Testis (tissue), 3 donors: Measurements from ENCODE around the gene RBBP8NL. TPM values are rescaled to one million over a fixed set of nuclear protein-coding genes. Genes with fewer than 3 reads are reported as not detected.

Experiments used
- DNase-seq: peaks from one replicate; pipeline ENCODE4 v3.0.0-alpha.2; 2019
- H3K27ac ChIP-seq, 2 donors: fragments of 200-600 bp; sonication (generic); one replicate each; pipeline ENCODE4 v1.5.1; 2019
- H3K27me3 ChIP-seq: fragments of 200-600 bp; sonication (generic); one replicate; pipeline ENCODE4 v1.5.1; 2019
- H3K36me3 ChIP-seq: fragments of 200-600 bp; sonication (generic); one replicate; pipeline ENCODE4 v1.5.1; 2017; ENCODE audit warnings: low read depth; ENCODE audit errors: missing control alignments
- H3K4me1 ChIP-seq: fragments of 200-600 bp; sonication (generic); one replicate; pipeline ENCODE4 v1.5.1; 2019
- H3K4me3 ChIP-seq, 2 donors: fragments of 200-600 bp; sonication (generic); one replicate each; pipeline ENCODE4 v1.5.1; 2017 to 2019
- H3K9me3 ChIP-seq: fragments of 200-600 bp; sonication (generic); one replicate; pipeline ENCODE4 v1.5.1; 2017
- CTCF ChIP-seq, 3 experiments: fragments of 450-650 bp in 2 of 3; fragments of 200-600 bp in 1 of 3; sonication (generic) in 1 of 3; IDR thresholded peaks; one replicate each; pipeline ENCODE4 v1.5.1; 2016 to 2019; ENCODE audit warnings: antibody characterized with exemption in 3 of 3, mild to moderate bottlenecking in 2 of 3, moderate library complexity in 1 of 3
- POLR2A ChIP-seq: fragments of 450-650 bp; IDR thresholded peaks from one replicate; pipeline ENCODE4 v1.6.1; 2017; ENCODE audit warnings: antibody characterized with exemption, mild to moderate bottlenecking, moderate library complexity
- WGBS, 2 donors: methylation state at CpG; one replicate each; pipeline ENCODE4 v1.1.5; 2018; 5-methylcytosine and 5-hydroxymethylcytosine counted together
- intact Hi-C: fragments of 100-400 bp; cut with DNase I; formaldehyde crosslinking; loops from one replicate; pipeline ENCODE4 v1.15.1; 2023; ENCODE audit warnings: low total_unique reads
- polyA plus RNA-seq: library from polyadenylated mRNA; stranded (reverse); fragments of 350-450 nt; fragmentation: Illumina TruSeq; extraction: RNeasy Lipid Tissue Mini Kit (QIAGEN cat#74804); gene quantifications from one replicate; pipeline ENCODE4 v1.2.3, GENCODE V29; 2014; ENCODE audit warnings: low read depth, low replicate concordance; ENCODE audit not compliant: insufficient read depth
- total RNA-seq, 2 donors: library from RNA; depleted of rRNA; stranded (reverse); fragments of >200 nt; gene quantifications; one replicate each; pipeline ENCODE4 v1.2.3, GENCODE V29; 2016

Gene RBBP8NL
- total and polyA plus RNA-seq, 3 donors from 2014 or later, result 0.81 to 2.8 (median 1.3) TPM

- no peak for DNase-seq
- Histone ChIP-seq H3K36me3 (no peaks in the 10 kb centered on the region), H3K9me3 (no peaks in the 10 kb centered on the region), H3K27ac (no peak overlapping the region), H3K27me3 (no peaks in the 10 kb centered on the region), H3K4me1 (peaks cover 77% of the 10 kb centered on the region), H3K4me3 (no peak overlapping the region)
- intact Hi-C loops, result no loop called here
- TF ChIP-seq POLR2A (no peak), CTCF (IDR thresholded peaks at IDR 0.05) (no peak)
- WGBS, 2 donors, result 85% methylated on average over 14 to 29 of the region's 29 CpGs
Observed at GRCh38 chr20:62372042-62372993, 55.0 kb downstream of the RBBP8NL start.

- Histone ChIP-seq H3K36me3 (no peaks in the 10 kb centered on the region), H3K4me1 (peaks cover 71% of the 10 kb centered on the region), H3K4me3 (no peak overlapping the region), H3K9me3 (no peaks in the 10 kb centered on the region), H3K27me3 (no peaks in the 10 kb centered on the region), H3K27ac (no peak overlapping the region)
- DNase-seq, result no peak
- TF ChIP-seq POLR2A (no peak), CTCF (IDR thresholded peaks at IDR 0.05) (no peak)
- intact Hi-C loops, result no loop called here
- WGBS, 2 donors, result 92 to 93% methylated on average over 3 to 8 of the region's 8 CpGs
Observed at GRCh38 chr20:62371588-62372041, 55.7 kb downstream of the RBBP8NL start.

GRCh38 chr20:62370807-62371587, 56.3 kb downstream of the RBBP8NL start:
- intact Hi-C loops, result no loop called here
- no peaks in the 10 kb centered on the region for H3K27me3 ChIP-seq
- no peaks in the 10 kb centered on the region for H3K36me3 ChIP-seq
- no peak overlapping the region for H3K27ac ChIP-seq
- no peak for DNase-seq
- 76 to 81% methylated on average over 3 to 18 of the region's 18 CpGs for WGBS, 2 donors
- H3K9me3 ChIP-seq, result no peaks in the 10 kb centered on the region
- TF ChIP-seq CTCF (IDR thresholded peaks at IDR 0.05) (no peak), POLR2A (no peak)
- peaks cover 71% of the 10 kb centered on the region for H3K4me1 ChIP-seq
- H3K4me3 ChIP-seq, result no peak overlapping the region

- intact Hi-C loops, result no loop called here
- H3K9me3 ChIP-seq, result no peaks in the 10 kb centered on the region
- H3K36me3 ChIP-seq, result no peaks in the 10 kb centered on the region
- TF ChIP-seq CTCF (IDR thresholded peaks at IDR 0.05), result no peak
- TF ChIP-seq POLR2A, result no peak
- 30 to 47% methylated on average over 2 to 19 of the region's 19 CpGs for WGBS, 2 donors
- H3K27me3 ChIP-seq, result no peaks in the 10 kb centered on the region
- no peak for DNase-seq
- no peak overlapping the region for H3K27ac ChIP-seq
- no peak overlapping the region for H3K4me3 ChIP-seq
- peaks cover 71% of the 10 kb centered on the region for H3K4me1 ChIP-seq
Observed at GRCh38 chr20:62370115-62370806, 57.1 kb downstream of the RBBP8NL start.
